PFSK-1 (cell line): ENCODE data around the gene B4GALT3.

Experiments used
- POLR2AphosphoS5 ChIP-seq: IDR thresholded peaks from 2 replicates; pipeline ENCODE4 v1.6.1; 2012; ENCODE audit warnings: low read depth, mild to moderate bottlenecking, control low read depth, low read length, moderate library complexity
- SIN3A ChIP-seq: IDR thresholded peaks from 2 replicates; pipeline ENCODE4 v1.6.1; 2012; ENCODE audit warnings: mild to moderate bottlenecking, low read length, moderate library complexity, borderline replicate concordance; ENCODE audit not compliant: insufficient read depth
- TAF1 ChIP-seq: IDR thresholded peaks from 2 replicates; pipeline ENCODE4 v1.6.1; 2012; ENCODE audit warnings: low read length, control low read depth, borderline replicate concordance; ENCODE audit not compliant: insufficient read depth
- TF ChIP-seq, protein P1 (sequence below), 2 experiments: IDR thresholded peaks; 2 replicates each; pipeline versions ENCODE4 v1.6.1 to v1.8.0; 2011 to 2012; ENCODE audit warnings: low read depth in 2 of 2, low read length in 2 of 2, control low read depth in 1 of 2, inconsistent platforms in 1 of 2, mild to moderate bottlenecking in 1 of 2, moderate library complexity in 1 of 2; ENCODE audit not compliant: insufficient read depth in 1 of 2

DNA sequence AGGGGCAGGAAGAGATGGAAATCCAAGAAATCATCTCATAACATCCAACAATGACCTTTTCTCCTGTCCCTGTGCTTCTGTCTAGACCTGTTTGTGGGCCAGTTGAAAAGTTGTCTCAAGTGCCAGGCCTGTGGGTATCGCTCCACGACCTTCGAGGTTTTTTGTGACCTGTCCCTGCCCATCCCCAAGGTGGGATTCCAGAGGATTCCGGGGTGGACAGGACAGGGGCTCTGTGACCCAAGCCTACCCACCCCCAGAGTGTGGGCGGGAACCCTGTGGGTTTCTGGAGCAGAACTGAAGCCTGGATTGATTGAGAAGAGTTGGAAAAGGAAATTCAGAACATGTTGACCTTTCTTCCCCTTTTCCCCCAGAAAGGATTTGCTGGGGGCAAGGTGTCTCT lies 13.5 kb downstream of the B4GALT3 start:
- TF ChIP-seq, protein P1, sequence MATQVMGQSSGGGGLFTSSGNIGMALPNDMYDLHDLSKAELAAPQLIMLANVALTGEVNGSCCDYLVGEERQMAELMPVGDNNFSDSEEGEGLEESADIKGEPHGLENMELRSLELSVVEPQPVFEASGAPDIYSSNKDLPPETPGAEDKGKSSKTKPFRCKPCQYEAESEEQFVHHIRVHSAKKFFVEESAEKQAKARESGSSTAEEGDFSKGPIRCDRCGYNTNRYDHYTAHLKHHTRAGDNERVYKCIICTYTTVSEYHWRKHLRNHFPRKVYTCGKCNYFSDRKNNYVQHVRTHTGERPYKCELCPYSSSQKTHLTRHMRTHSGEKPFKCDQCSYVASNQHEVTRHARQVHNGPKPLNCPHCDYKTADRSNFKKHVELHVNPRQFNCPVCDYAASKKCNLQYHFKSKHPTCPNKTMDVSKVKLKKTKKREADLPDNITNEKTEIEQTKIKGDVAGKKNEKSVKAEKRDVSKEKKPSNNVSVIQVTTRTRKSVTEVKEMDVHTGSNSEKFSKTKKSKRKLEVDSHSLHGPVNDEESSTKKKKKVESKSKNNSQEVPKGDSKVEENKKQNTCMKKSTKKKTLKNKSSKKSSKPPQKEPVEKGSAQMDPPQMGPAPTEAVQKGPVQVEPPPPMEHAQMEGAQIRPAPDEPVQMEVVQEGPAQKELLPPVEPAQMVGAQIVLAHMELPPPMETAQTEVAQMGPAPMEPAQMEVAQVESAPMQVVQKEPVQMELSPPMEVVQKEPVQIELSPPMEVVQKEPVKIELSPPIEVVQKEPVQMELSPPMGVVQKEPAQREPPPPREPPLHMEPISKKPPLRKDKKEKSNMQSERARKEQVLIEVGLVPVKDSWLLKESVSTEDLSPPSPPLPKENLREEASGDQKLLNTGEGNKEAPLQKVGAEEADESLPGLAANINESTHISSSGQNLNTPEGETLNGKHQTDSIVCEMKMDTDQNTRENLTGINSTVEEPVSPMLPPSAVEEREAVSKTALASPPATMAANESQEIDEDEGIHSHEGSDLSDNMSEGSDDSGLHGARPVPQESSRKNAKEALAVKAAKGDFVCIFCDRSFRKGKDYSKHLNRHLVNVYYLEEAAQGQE (IDR thresholded peaks at IDR 0.05; ENCODE audit: insufficient read depth in 1 of 2, low read depth in 2 of 2, low read length in 2 of 2): no peak
- no peak for TF ChIP-seq POLR2AphosphoS5
- TF ChIP-seq TAF1: no peak
- no peak for TF ChIP-seq SIN3A
